Fibroblast of lung (primary cell): Measurements from ENCODE around the gene TTLL11. TPM values are rescaled to one million over a fixed set of nuclear protein-coding genes. Genes with fewer than 3 reads are reported as not detected.

Experiments
- DNase-seq, 2 donors: peaks; one replicate each; pipeline versions ENCODE4 v3.0.0 to v3.0.0-alpha.2; 2010; ENCODE audit warnings: low read depth in 2 of 2
- H2AFZ ChIP-seq: 2 replicates; pipeline ENCODE4 v1.5.1; 2012; ENCODE audit warnings: low read length, control low read depth, inconsistent platforms
- H3K27ac ChIP-seq: 2 replicates; pipeline ENCODE4 v1.5.1; 2011; ENCODE audit warnings: low read length, control low read depth; ENCODE audit not compliant: insufficient read depth
- H3K27me3 ChIP-seq: 2 replicates; pipeline ENCODE4 v1.5.1; 2011; ENCODE audit warnings: mild to moderate bottlenecking, low read length; ENCODE audit not compliant: control insufficient read depth, insufficient read depth
- H3K36me3 ChIP-seq: 2 replicates; pipeline ENCODE4 v1.5.1; 2011; ENCODE audit warnings: low read length; ENCODE audit not compliant: control insufficient read depth, insufficient read depth
- H3K4me1 ChIP-seq: 2 replicates; pipeline ENCODE4 v1.5.1; 2011; ENCODE audit warnings: low read length; ENCODE audit not compliant: control insufficient read depth, insufficient read depth; ENCODE audit errors: extremely low read depth
- H3K4me2 ChIP-seq: 2 replicates; pipeline ENCODE4 v1.5.1; 2011; ENCODE audit warnings: low read length, control low read depth; ENCODE audit not compliant: insufficient read depth; ENCODE audit errors: extremely low read depth
- H3K4me3 ChIP-seq, 4 experiments: fragments of 200-600 bp in 1 of 4; sonication (generic) in 1 of 4; replicated peaks in 1 of 4; 2 replicates each; pipeline ENCODE4 v1.5.1; 2011 to 2016; ENCODE audit warnings: low read length in 4 of 4, low read depth in 3 of 4, mild to moderate bottlenecking in 3 of 4, control low read depth in 2 of 4, inconsistent platforms in 1 of 4, mixed read lengths in 1 of 4; ENCODE audit not compliant: insufficient read depth in 1 of 4; ENCODE audit errors: control extremely low read depth in 1 of 4
- H3K79me2 ChIP-seq: 2 replicates; pipeline ENCODE4 v1.5.1; 2012; ENCODE audit warnings: mild to moderate bottlenecking, low read length, inconsistent platforms; ENCODE audit not compliant: control insufficient read depth, insufficient read depth
- H3K9ac ChIP-seq: 2 replicates; pipeline ENCODE4 v1.5.1; 2011; ENCODE audit warnings: mild to moderate bottlenecking, low read length, control low read depth; ENCODE audit not compliant: insufficient read depth
- H3K9me3 ChIP-seq: 2 replicates; pipeline ENCODE4 v1.5.1; 2012; ENCODE audit warnings: low read depth, low read length; ENCODE audit not compliant: control insufficient read depth, insufficient read depth
- H4K20me1 ChIP-seq: 2 replicates; pipeline ENCODE4 v1.5.1; 2011; ENCODE audit warnings: low read length; ENCODE audit not compliant: control insufficient read depth, insufficient read depth; ENCODE audit errors: extremely low read depth
- CTCF ChIP-seq, 2 donors: IDR thresholded peaks in 1 of 2; conservative IDR thresholded peaks in 1 of 2; 1 replicate in 1 of 2; 2 replicates in 1 of 2; pipeline ENCODE4 v1.5.1; 2011 to 2012; ENCODE audit warnings: low read length in 2 of 2, control low read depth in 1 of 2, inconsistent platforms in 1 of 2, low read depth in 1 of 2, mild to moderate bottlenecking in 1 of 2
- EZH2 ChIP-seq: IDR thresholded peaks from 2 replicates; pipeline ENCODE4 v1.5.1; 2012; ENCODE audit warnings: low read length, control low read depth, mild to moderate bottlenecking; ENCODE audit errors: missing control alignments
- polyA plus RNA-seq, 2 donors: library from polyadenylated mRNA; depleted of rRNA in 1 of 2; stranded (reverse) in 1 of 2; unstranded in 1 of 2; fragments of >200 nt; gene quantifications; 2 replicates each; pipeline ENCODE4 v1.2.1, GENCODE V29; 2011 to 2012; ENCODE audit warnings: missing spikeins in 1 of 2
- total RNA-seq: library from RNA; depleted of rRNA; stranded (reverse); fragments of >200 nt; gene quantifications from 2 replicates; pipeline ENCODE4 v1.2.1, GENCODE V29; 2014

TTLL11 gene
- total and polyA plus RNA-seq, 2 donors (not counting 1 experiment from before 2014, with no cell fraction given): 3.9 to 4.8 TPM

- DNase-seq: no peak
- H2AFZ ChIP-seq: no peak overlapping the region
- TF ChIP-seq CTCF (conservative IDR thresholded peaks at IDR 0.05 in 1 of 2, IDR thresholded peaks at IDR 0.05 in 1 of 2; ENCODE audit: low read depth in 1 of 2, low read length in 2 of 2) (no peak), EZH2 (no peak)
- H3K4me2 ChIP-seq: no peak overlapping the region
- no peaks in the 10 kb centered on the region for H3K79me2 ChIP-seq
- H3K9me3 ChIP-seq: no peaks in the 10 kb centered on the region
- H3K9ac ChIP-seq: no peak overlapping the region
- no peak overlapping the region for H3K27ac ChIP-seq
- H4K20me1 ChIP-seq: no peaks in the 10 kb centered on the region
- no peak overlapping the region for H3K4me3 ChIP-seq
- no peaks in the 10 kb centered on the region for H3K27me3 ChIP-seq
- H3K36me3 ChIP-seq: no peaks in the 10 kb centered on the region
- no peaks in the 10 kb centered on the region for H3K4me1 ChIP-seq
Observed at GRCh38 chr9:121851641-121852091, 241.4 kb downstream of the TTLL11 start.

GRCh38 chr9:121850366-121850765, 242.7 kb downstream of the TTLL11 start:
- Histone ChIP-seq H3K27me3 (no peaks in the 10 kb centered on the region), H2AFZ (no peak overlapping the region), H3K79me2 (no peaks in the 10 kb centered on the region), H3K4me2 (no peak overlapping the region), H3K36me3 (no peaks in the 10 kb centered on the region), H4K20me1 (no peaks in the 10 kb centered on the region), H3K27ac (no peak overlapping the region), H3K9ac (no peak overlapping the region), H3K4me3 (no peak overlapping the region), H3K4me1 (no peaks in the 10 kb centered on the region), H3K9me3 (no peaks in the 10 kb centered on the region)
- no peak for DNase-seq
- TF ChIP-seq CTCF (conservative IDR thresholded peaks at IDR 0.05 in 1 of 2, IDR thresholded peaks at IDR 0.05 in 1 of 2; ENCODE audit: low read depth in 1 of 2, low read length in 2 of 2) (no peak), EZH2 (no peak)

- H3K4me2 ChIP-seq: no peak overlapping the region
Observed at GRCh38 chr9:121849554-121849953, 243.6 kb downstream of the TTLL11 start.

More at GRCh38 chr9:121849554-121849953, 243.6 kb downstream of the TTLL11 start:
- Histone ChIP-seq H3K36me3 (no peaks in the 10 kb centered on the region), H3K4me1 (no peaks in the 10 kb centered on the region), H2AFZ (no peak overlapping the region), H4K20me1 (no peaks in the 10 kb centered on the region), H3K9ac (no peak overlapping the region), H3K4me3 (no peak overlapping the region), H3K27me3 (no peaks in the 10 kb centered on the region), H3K9me3 (no peaks in the 10 kb centered on the region), H3K79me2 (no peaks in the 10 kb centered on the region), H3K27ac (no peak overlapping the region)
- no peak for TF ChIP-seq CTCF (conservative IDR thresholded peaks at IDR 0.05 in 1 of 2, IDR thresholded peaks at IDR 0.05 in 1 of 2; ENCODE audit: low read depth in 1 of 2, low read length in 2 of 2)
- no peak for TF ChIP-seq EZH2
- no peak for DNase-seq
